Pons (tissue), 1 donor: ENCODE data around the gene AP2M1.
"Not testable (repeated sequence)": the region's sequence is repeated elsewhere in the genome, so short reads cannot be mapped to it uniquely, and the experiment has no call there.

Experiments
- DNase-seq: peaks from one replicate; pipeline ENCODE4 v3.0.0-alpha.2; 2016; ENCODE audit warnings: low spot score

AP2M1 gene

GRCh38 chr3:184157206-184157605, 17.4 kb upstream of the AP2M1 start:
- no peak for DNase-seq

- DNase-seq = no peak
Observed at GRCh38 chr3:184158404-184158803, 16.3 kb upstream of the AP2M1 start.

GRCh38 chr3:184160456-184160855, 14.2 kb upstream of the AP2M1 start:
- no peak for DNase-seq

- DNase-seq = not testable (repeated sequence)
Observed at GRCh38 chr3:184162571-184163070, 12.0 kb upstream of the AP2M1 start.

GRCh38 chr3:184164648-184165330, 9.9 kb upstream of the AP2M1 start:
- no peak for DNase-seq

GRCh38 chr3:184165543-184165942, 9.1 kb upstream of the AP2M1 start:
- no peak for DNase-seq

- no peak for DNase-seq
Observed at GRCh38 chr3:184166671-184167070, 8.0 kb upstream of the AP2M1 start.

GRCh38 chr3:184167786-184168185, 6.9 kb upstream of the AP2M1 start:
- no peak for DNase-seq

GRCh38 chr3:184168363-184169120, 6.1 kb upstream of the AP2M1 start:
- DNase-seq = no peak

GRCh38 chr3:184169896-184170875, 4.5 kb upstream of the AP2M1 start:
- DNase-seq = no peak

GRCh38 chr3:184171562-184171961, 3.1 kb upstream of the AP2M1 start:
- no peak for DNase-seq

- no peak for DNase-seq
Observed at GRCh38 chr3:184172681-184173373, 1.8 kb upstream of the AP2M1 start.

- DNase-seq = no peak
Observed at GRCh38 chr3:184173374-184173722, 1.3 kb upstream of the AP2M1 start.

- no peak for DNase-seq
Observed at GRCh38 chr3:184174284-184174645, 390 bp upstream of the AP2M1 start.

- DNase-seq = no peak
Observed at GRCh38 chr3:184175506-184175905, 851 bp downstream of the AP2M1 start.

- no peak for DNase-seq
Observed at GRCh38 chr3:184175981-184176376, 1.3 kb downstream of the AP2M1 start.

GRCh38 chr3:184176377-184177330, 2.0 kb downstream of the AP2M1 start:
- DNase-seq = no peak

- no peak for DNase-seq
Observed at GRCh38 chr3:184177331-184177731, 2.7 kb downstream of the AP2M1 start.

- no peak for DNase-seq
Observed at GRCh38 chr3:184177767-184178306, 3.2 kb downstream of the AP2M1 start.

GRCh38 chr3:184178521-184179138, 4.0 kb downstream of the AP2M1 start:
- no peak for DNase-seq
